Peyer's patch (tissue), 4 donors: ENCODE data around the gene ZNF214. TPM values are rescaled to one million over a fixed set of nuclear protein-coding genes. Genes with fewer than 3 reads are reported as not detected.
"Not testable (repeated sequence)": the region's sequence is repeated elsewhere in the genome, so short reads cannot be mapped to it uniquely, and the experiment has no call there.

ENCODE experiments used
- DNase-seq, 3 donors: peaks; one replicate each; pipeline ENCODE4 v3.0.0-alpha.2; 2017 to 2019
- H3K27ac ChIP-seq, 4 donors: fragments of 200-600 bp; sonication (generic); one replicate each; pipeline ENCODE4 v1.5.1; 2016 to 2019
- H3K27me3 ChIP-seq, 2 donors: fragments of 200-600 bp; sonication (generic); one replicate each; pipeline ENCODE4 v1.5.1; 2019
- H3K36me3 ChIP-seq, 3 donors: fragments of 200-600 bp; sonication (generic); one replicate each; pipeline ENCODE4 v1.5.1; 2016 to 2019
- H3K4me1 ChIP-seq, 4 donors: fragments of 200-600 bp; sonication (generic); one replicate each; pipeline ENCODE4 v1.5.1; 2016 to 2019
- H3K4me3 ChIP-seq, 4 donors: fragments of 200-600 bp; sonication (generic); 1 replicate in 3 of 4; 2 replicates in 1 of 4; pipeline ENCODE4 v1.5.1; 2016 to 2019; ENCODE audit warnings: mild to moderate bottlenecking in 1 of 4
- H3K9me3 ChIP-seq, 4 donors: fragments of 200-600 bp; sonication (generic); one replicate each; pipeline ENCODE4 v1.5.1; 2016 to 2019; ENCODE audit warnings: mild to moderate bottlenecking in 1 of 4
- CTCF ChIP-seq, 6 experiments: fragments of 450-650 bp in 4 of 6; fragments of 200-600 bp in 2 of 6; sonication (generic) in 1 of 6; IDR thresholded peaks; one replicate each; pipeline ENCODE4 v1.5.1; 2017 to 2019; ENCODE audit warnings: antibody characterized with exemption in 6 of 6, mild to moderate bottlenecking in 3 of 6, moderate library complexity in 1 of 6
- POLR2A ChIP-seq, 2 donors: fragments of 450-650 bp; IDR thresholded peaks; one replicate each; pipeline ENCODE4 v1.5.1; 2017; ENCODE audit warnings: antibody characterized with exemption in 2 of 2, mild to moderate bottlenecking in 2 of 2, moderate library complexity in 2 of 2
- total RNA-seq, 4 donors: library from RNA; depleted of rRNA; stranded (reverse); fragments of >200 nt; gene quantifications; one replicate each; pipeline ENCODE4 v1.1.0, GENCODE V29; 2016

Gene ZNF214
- total RNA-seq, 4 donors from 2014 or later: 0.76 to 3.3 (median 1.7) TPM

- DNase-seq: no peak
- TF ChIP-seq POLR2A (IDR thresholded peaks at IDR 0.05) (no peak), CTCF (IDR thresholded peaks at IDR 0.05) (no peak)
- Histone ChIP-seq H3K9me3 (no peaks in the 10 kb centered on the region), H3K36me3 (no peaks in the 10 kb centered on the region), H3K4me3 (no peak overlapping the region), H3K27me3 (no peaks in the 10 kb centered on the region), H3K27ac (no peak overlapping the region), H3K4me1 (no peaks in the 10 kb centered on the region)
Observed at GRCh38 chr11:6988506-6988905, 31.6 kb downstream of the ZNF214 start.

- H3K4me3 ChIP-seq: no peak overlapping the region
- no peaks in the 10 kb centered on the region for H3K27me3 ChIP-seq
- H3K4me1 ChIP-seq: no peaks in the 10 kb centered on the region
- H3K9me3 ChIP-seq: no peaks in the 10 kb centered on the region
- H3K36me3 ChIP-seq: no peaks in the 10 kb centered on the region
- no peak for DNase-seq
- TF ChIP-seq CTCF (IDR thresholded peaks at IDR 0.05): no peak
- H3K27ac ChIP-seq: no peak overlapping the region
Observed at GRCh38 chr11:6986487-6986886, 33.7 kb downstream of the ZNF214 start.

- Histone ChIP-seq H3K4me1 (no peaks in the 10 kb centered on the region), H3K27ac (no peak overlapping the region), H3K4me3 (no peak overlapping the region), H3K36me3 (no peaks in the 10 kb centered on the region), H3K27me3 (no peaks in the 10 kb centered on the region), H3K9me3 (no peaks in the 10 kb centered on the region)
- no peak for TF ChIP-seq CTCF (IDR thresholded peaks at IDR 0.05)
- TF ChIP-seq POLR2A (IDR thresholded peaks at IDR 0.05): no peak
- no peak for DNase-seq
Observed at GRCh38 chr11:6979365-6979764, 40.8 kb downstream of the ZNF214 start.

- H3K4me1 ChIP-seq, H3K4me3 ChIP-seq, H3K27me3 ChIP-seq, H3K9me3 ChIP-seq, DNase-seq, H3K36me3 ChIP-seq, H3K27ac ChIP-seq: not testable (repeated sequence)
Observed at GRCh38 chr11:6969854-6970253, 50.3 kb downstream of the ZNF214 start.

- H3K4me1 ChIP-seq: no peaks in the 10 kb centered on the region
- H3K9me3 ChIP-seq: peaks cover 0 to 5% (median 0%) of the 10 kb centered on the region in 4 donors
- no peak overlapping the region for H3K27ac ChIP-seq
- H3K36me3 ChIP-seq: no peaks in the 10 kb centered on the region
- no peak for DNase-seq
- TF ChIP-seq POLR2A (IDR thresholded peaks at IDR 0.05) (no peak), CTCF (IDR thresholded peaks at IDR 0.05) (no peak)
- no peaks in the 10 kb centered on the region for H3K27me3 ChIP-seq
- H3K4me3 ChIP-seq: no peak overlapping the region
Observed at GRCh38 chr11:6968816-6969215, 51.3 kb downstream of the ZNF214 start.

- H3K4me3 ChIP-seq: no peak overlapping the region
- H3K9me3 ChIP-seq: peaks cover 0 to 5% (median 0%) of the 10 kb centered on the region in 4 donors
- TF ChIP-seq POLR2A (IDR thresholded peaks at IDR 0.05): no peak
- TF ChIP-seq CTCF (IDR thresholded peaks at IDR 0.05): no peak
- H3K27me3 ChIP-seq: no peaks in the 10 kb centered on the region
- H3K27ac ChIP-seq: no peak overlapping the region
- no peaks in the 10 kb centered on the region for H3K36me3 ChIP-seq
- no peak for DNase-seq
- no peaks in the 10 kb centered on the region for H3K4me1 ChIP-seq
Observed at GRCh38 chr11:6962673-6963072, 57.5 kb downstream of the ZNF214 start.
